GM12872 (cell line): ENCODE data around the gene FSTL4.

ENCODE experiments used
- TF ChIP-seq, protein P1 (sequence below): IDR thresholded peaks from 3 replicates; pipeline ENCODE4 v1.5.1; 2011; ENCODE audit warnings: low read depth, mild to moderate bottlenecking, low read length, moderate library complexity; ENCODE audit not compliant: insufficient read depth

Gene FSTL4

DNA sequence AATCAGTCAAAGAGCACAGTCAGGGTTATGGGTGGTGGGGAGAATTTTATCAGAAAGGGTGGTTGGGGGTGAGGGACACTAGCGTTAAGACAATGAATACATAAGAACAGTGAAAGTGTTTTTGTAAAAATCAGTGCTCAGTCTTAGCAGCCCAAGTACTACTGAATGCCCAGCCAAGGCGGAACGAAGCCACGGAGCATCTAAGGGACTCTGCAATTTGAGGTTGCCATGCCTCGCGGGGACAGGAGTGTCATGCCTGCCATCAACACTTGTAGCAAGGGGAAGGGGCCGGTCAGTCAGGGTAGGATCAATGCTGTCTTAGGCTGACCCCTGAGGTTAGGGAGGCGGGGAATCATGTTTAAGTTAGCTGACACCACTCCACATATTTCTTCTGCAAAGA is 13.3 kb downstream of the FSTL4 start:
- TF ChIP-seq, protein P1, sequence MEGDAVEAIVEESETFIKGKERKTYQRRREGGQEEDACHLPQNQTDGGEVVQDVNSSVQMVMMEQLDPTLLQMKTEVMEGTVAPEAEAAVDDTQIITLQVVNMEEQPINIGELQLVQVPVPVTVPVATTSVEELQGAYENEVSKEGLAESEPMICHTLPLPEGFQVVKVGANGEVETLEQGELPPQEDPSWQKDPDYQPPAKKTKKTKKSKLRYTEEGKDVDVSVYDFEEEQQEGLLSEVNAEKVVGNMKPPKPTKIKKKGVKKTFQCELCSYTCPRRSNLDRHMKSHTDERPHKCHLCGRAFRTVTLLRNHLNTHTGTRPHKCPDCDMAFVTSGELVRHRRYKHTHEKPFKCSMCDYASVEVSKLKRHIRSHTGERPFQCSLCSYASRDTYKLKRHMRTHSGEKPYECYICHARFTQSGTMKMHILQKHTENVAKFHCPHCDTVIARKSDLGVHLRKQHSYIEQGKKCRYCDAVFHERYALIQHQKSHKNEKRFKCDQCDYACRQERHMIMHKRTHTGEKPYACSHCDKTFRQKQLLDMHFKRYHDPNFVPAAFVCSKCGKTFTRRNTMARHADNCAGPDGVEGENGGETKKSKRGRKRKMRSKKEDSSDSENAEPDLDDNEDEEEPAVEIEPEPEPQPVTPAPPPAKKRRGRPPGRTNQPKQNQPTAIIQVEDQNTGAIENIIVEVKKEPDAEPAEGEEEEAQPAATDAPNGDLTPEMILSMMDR: no peak

DNA sequence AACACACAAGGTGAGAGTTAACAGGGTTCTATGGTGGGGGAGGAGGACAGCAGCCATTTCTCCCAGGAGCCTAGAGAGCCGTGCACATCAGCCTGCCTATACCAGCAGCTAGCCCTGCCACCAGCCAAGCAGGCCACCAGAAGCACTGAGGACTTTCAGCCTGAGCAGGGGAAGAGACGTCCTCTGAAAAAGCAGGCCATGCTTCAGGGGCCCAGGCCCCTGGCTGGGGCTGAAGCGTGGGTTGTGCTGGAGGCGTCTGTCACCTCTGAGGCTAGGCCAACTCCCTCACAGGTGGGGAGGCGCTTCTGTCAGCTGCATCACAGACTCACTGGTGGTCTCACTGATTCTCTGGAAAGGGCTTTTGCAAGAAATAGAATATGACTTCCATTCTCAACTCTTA is 16.3 kb downstream of the FSTL4 start:
- TF ChIP-seq, protein P1: no peak

DNA sequence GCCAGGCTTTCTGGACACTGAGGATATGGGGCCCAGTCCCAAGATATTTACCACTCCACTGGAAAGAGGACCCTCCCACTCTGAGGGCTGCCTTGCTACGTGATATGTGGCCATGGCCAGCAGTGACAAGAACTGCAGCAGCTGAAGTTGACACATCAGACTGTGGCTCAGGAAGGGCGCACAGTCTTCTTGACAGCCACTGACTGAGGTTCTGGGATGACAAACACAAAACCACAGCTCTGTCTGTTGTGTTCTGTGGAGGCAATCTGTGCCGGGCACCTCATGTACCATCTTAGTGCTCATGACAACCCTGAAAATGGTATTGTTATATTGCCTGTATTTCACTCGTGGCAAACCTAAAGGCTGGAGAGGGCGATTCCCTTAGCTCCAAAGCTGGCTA is 16.9 kb downstream of the FSTL4 start:
- TF ChIP-seq, protein P1: no peak

DNA sequence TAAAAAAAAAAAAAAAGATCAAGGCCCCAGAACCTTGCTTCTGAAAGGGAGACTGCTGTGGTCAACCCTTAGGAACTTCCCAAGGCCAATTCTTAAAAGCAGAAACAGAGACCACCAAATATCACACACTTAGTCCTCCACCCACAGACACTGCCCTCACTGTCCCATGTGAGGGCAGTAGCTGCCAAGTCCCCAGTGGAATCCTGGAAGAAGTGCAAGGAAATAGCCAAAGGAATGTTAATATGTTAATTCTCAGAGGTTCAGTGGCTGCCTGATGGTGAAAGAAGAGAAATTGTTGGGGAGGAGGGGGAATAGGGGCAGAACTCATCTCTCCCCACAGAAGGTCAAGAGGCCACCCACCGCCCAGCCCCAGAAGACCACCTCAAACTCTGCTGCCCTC is 23.1 kb downstream of the FSTL4 start:
- TF ChIP-seq, protein P1: no peak

DNA sequence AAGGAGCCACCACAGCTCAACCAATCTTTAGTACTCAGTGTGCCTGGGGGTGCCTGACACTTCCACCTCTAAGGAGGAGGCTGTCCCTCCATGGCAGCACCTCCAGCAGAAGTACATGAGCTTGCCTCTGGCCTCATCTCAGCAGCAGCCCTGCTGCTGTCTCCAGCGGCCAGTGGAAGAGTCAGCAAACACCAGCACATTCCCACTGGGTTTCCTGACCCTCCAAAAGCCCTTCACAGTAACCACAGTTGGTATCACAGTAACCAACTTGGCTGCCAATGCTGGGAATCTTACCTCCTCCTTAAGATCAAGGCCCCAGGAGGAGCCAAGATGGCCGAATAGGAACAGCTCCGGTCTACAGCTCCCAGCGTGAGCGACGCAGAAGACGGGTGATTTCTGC is 29.4 kb downstream of the FSTL4 start:
- TF ChIP-seq, protein P1: no peak

GRCh38 chr5:133581918-133582317 is 30.4 kb downstream of the FSTL4 start:
- TF ChIP-seq, protein P1: no peak

DNA sequence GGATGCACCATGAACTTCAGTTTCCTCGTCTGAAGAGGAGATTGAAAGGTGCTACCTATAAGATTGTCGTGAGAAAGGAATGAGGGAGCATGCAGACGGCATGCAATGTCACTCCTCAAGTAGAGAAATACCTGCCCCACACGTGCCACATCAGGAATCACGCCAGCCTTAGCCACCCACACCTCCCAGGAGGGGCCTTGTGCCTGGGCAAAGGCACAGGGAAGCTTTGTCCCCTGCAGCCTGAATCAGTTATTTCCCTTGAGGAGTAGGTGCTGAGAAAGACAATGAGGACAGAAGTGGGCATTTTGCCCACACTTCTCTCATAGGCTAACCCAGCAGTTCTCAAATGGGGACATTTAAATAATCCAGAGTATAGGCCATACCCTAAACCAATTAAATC is 31.0 kb downstream of the FSTL4 start:
- TF ChIP-seq, protein P1: no peak

- TF ChIP-seq, protein P1: no peak
Observed at GRCh38 chr5:133580618-133581017, 31.7 kb downstream of the FSTL4 start.
